SU-DHL-6 (cell line): ENCODE measurements around the gene MRPL54.

Experiments used
- H2AFZ ChIP-seq: fragments of 200-600 bp; sonication (generic); 2 replicates; pipeline ENCODE4 v1.6.1; 2014; ENCODE audit warnings: low read depth, mild to moderate bottlenecking, moderate library complexity, mixed read lengths, antibody characterized with exemption, low read length; ENCODE audit not compliant: severe bottlenecking
- H3F3A ChIP-seq: fragments of 200-600 bp; shearing (Covaris generic); 2 replicates; pipeline ENCODE4 v1.6.0; 2016; ENCODE audit warnings: antibody characterized with exemption, mild to moderate bottlenecking; ENCODE audit not compliant: insufficient read depth
- H3K27ac ChIP-seq: fragments of 200-600 bp; sonication (generic); 2 replicates; pipeline ENCODE4 v1.5.1; 2016; ENCODE audit warnings: low read depth, mild to moderate bottlenecking, low read length, moderate library complexity, mixed read lengths
- H3K27me3 ChIP-seq: fragments of 200-600 bp; sonication (generic), shearing (Covaris generic); 2 replicates; pipeline ENCODE4 v1.6.0; 2014; ENCODE audit warnings: mild to moderate bottlenecking, low read length
- H3K36me3 ChIP-seq: fragments of 200-600 bp; sonication (generic); 2 replicates; pipeline ENCODE4 v1.6.1; 2014; ENCODE audit warnings: mild to moderate bottlenecking, low read length, mixed read lengths
- H3K4me2 ChIP-seq: fragments of 300-600, 200-600 bp; shearing (Covaris generic), sonication (generic); 2 replicates; pipeline ENCODE4 v1.6.0; 2014; ENCODE audit warnings: low read length, low read depth, mild to moderate bottlenecking; ENCODE audit not compliant: poor library complexity, severe bottlenecking
- H3K4me3 ChIP-seq: fragments of 200-600 bp; sonication (generic); 2 replicates; pipeline ENCODE4 v1.5.1; 2014; ENCODE audit warnings: antibody characterized with exemption, low read length, mild to moderate bottlenecking, mixed read lengths; ENCODE audit not compliant: insufficient read depth, poor library complexity, severe bottlenecking
- H3K79me2 ChIP-seq: fragments of 200-600 bp; sonication (generic); 2 replicates; pipeline ENCODE4 v1.6.1; 2014; ENCODE audit warnings: mild to moderate bottlenecking, low read length, moderate library complexity; ENCODE audit not compliant: insufficient read depth
- H3K9ac ChIP-seq: fragments of 200-600 bp; sonication (generic); 2 replicates; pipeline ENCODE4 v1.7.0; 2014; ENCODE audit warnings: mild to moderate bottlenecking, low read length
- H3K9me2 ChIP-seq: fragments of 200-600 bp; sonication (generic); replicated peaks from 2 replicates; pipeline ENCODE4 v1.6.1; 2014; ENCODE audit warnings: low read length; ENCODE audit not compliant: insufficient read depth
- H3K9me3 ChIP-seq: fragments of 200-600 bp; sonication (generic); 2 replicates; pipeline ENCODE4 v1.6.1; 2014; ENCODE audit warnings: low read length, mixed read lengths; ENCODE audit not compliant: insufficient read depth
- H4K20me1 ChIP-seq: fragments of 200-600 bp; sonication (generic); 2 replicates; pipeline ENCODE4 v1.6.1; 2014; ENCODE audit warnings: low read depth, mild to moderate bottlenecking, antibody characterized with exemption, low read length, moderate library complexity, mixed read lengths
- CTCF ChIP-seq: fragments of 200-600 bp; sonication (generic); IDR thresholded peaks from one replicate; pipeline ENCODE4 v1.5.1; 2017; ENCODE audit warnings: antibody characterized with exemption, mild to moderate bottlenecking, low read length, moderate library complexity; ENCODE audit not compliant: insufficient read depth, poor library complexity, severe bottlenecking
- EZH2phosphoT487 ChIP-seq: fragments of 200-600 bp; sonication (generic), shearing (Covaris generic); conservative IDR thresholded peaks from 2 replicates; pipeline ENCODE4 v1.6.1; 2018; ENCODE audit warnings: mild to moderate bottlenecking, antibody characterized with exemption, low read length, moderate library complexity, mixed read lengths

The MRPL54 gene

GRCh38 chr19:3808420-3809143 is 46.1 kb downstream of the MRPL54 start:
- H3K4me2 ChIP-seq, result no peak overlapping the region
- H3F3A ChIP-seq, result no peaks in the 10 kb centered on the region
- no peaks in the 10 kb centered on the region for H4K20me1 ChIP-seq
- no peak overlapping the region for H3K9ac ChIP-seq
- no peak overlapping the region for H3K4me3 ChIP-seq
- H3K79me2 ChIP-seq, result no peaks in the 10 kb centered on the region
- no peaks in the 10 kb centered on the region for H3K36me3 ChIP-seq
- no peaks in the 10 kb centered on the region for H3K9me2 ChIP-seq
- no peak overlapping the region for H3K27ac ChIP-seq
- no peak overlapping the region for H2AFZ ChIP-seq
- H3K27me3 ChIP-seq, result no peaks in the 10 kb centered on the region
- no peak for TF ChIP-seq CTCF
- no peak for TF ChIP-seq EZH2phosphoT487
- H3K9me3 ChIP-seq, result no peaks in the 10 kb centered on the region

GRCh38 chr19:3809881-3810707 is 47.6 kb downstream of the MRPL54 start:
- Histone ChIP-seq H3K27me3 (no peaks in the 10 kb centered on the region), H3K9me2 (no peaks in the 10 kb centered on the region), H4K20me1 (no peaks in the 10 kb centered on the region), H3K79me2 (no peaks in the 10 kb centered on the region), H3K27ac (no peak overlapping the region), H3K4me2 (no peak overlapping the region), H3K4me3 (no peak overlapping the region), H3F3A (no peaks in the 10 kb centered on the region), H3K9ac (no peak overlapping the region), H3K36me3 (no peaks in the 10 kb centered on the region), H3K9me3 (no peaks in the 10 kb centered on the region), H2AFZ (no peak overlapping the region)
- TF ChIP-seq CTCF (no peak), EZH2phosphoT487 (no peak)

GRCh38 chr19:3810708-3811355 is 48.4 kb downstream of the MRPL54 start:
- H3K9me3 ChIP-seq, result no peaks in the 10 kb centered on the region
- no peak overlapping the region for H2AFZ ChIP-seq
- H3K9ac ChIP-seq, result no peak overlapping the region
- H3K9me2 ChIP-seq, result no peaks in the 10 kb centered on the region
- no peaks in the 10 kb centered on the region for H3F3A ChIP-seq
- no peak overlapping the region for H3K4me2 ChIP-seq
- H4K20me1 ChIP-seq, result no peaks in the 10 kb centered on the region
- TF ChIP-seq EZH2phosphoT487 (no peak), CTCF (no peak)
- H3K27ac ChIP-seq, result no peak overlapping the region
- H3K27me3 ChIP-seq, result no peaks in the 10 kb centered on the region
- H3K36me3 ChIP-seq, result no peaks in the 10 kb centered on the region
- no peaks in the 10 kb centered on the region for H3K79me2 ChIP-seq
- no peak overlapping the region for H3K4me3 ChIP-seq
